GM12872 (cell line): ENCODE results near the gene SMIM24.
A peak's percentile ranks its signal among the peaks of the same experiment; 100 is the strongest.

Source experiments
- TF ChIP-seq, protein P1 (sequence below): IDR thresholded peaks from 3 replicates; pipeline ENCODE4 v1.5.1; 2011; ENCODE audit warnings: low read depth, mild to moderate bottlenecking, low read length, moderate library complexity; ENCODE audit not compliant: insufficient read depth

The SMIM24 gene

DNA sequence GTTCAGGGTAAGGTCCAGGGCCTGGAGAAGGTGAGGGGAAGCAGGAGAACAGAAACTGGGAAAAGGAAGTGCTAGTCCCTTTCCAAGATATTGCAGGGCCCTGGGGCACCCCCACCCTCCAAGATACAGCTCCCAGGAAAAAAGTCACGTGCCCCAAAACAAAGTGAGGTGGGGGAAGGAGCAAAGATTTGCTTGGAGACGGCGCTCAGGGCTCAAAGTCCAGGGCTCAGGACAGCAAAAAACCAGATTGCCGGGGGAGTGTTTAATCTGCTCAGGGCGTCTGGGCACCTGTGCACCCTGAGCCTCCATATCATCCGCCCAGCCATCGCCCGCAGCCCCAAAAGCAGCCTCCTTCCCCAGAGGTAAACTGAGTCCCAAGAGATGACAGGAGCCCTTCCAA lies 6.3 kb downstream of the SMIM24 start:
- TF ChIP-seq, protein P1, sequence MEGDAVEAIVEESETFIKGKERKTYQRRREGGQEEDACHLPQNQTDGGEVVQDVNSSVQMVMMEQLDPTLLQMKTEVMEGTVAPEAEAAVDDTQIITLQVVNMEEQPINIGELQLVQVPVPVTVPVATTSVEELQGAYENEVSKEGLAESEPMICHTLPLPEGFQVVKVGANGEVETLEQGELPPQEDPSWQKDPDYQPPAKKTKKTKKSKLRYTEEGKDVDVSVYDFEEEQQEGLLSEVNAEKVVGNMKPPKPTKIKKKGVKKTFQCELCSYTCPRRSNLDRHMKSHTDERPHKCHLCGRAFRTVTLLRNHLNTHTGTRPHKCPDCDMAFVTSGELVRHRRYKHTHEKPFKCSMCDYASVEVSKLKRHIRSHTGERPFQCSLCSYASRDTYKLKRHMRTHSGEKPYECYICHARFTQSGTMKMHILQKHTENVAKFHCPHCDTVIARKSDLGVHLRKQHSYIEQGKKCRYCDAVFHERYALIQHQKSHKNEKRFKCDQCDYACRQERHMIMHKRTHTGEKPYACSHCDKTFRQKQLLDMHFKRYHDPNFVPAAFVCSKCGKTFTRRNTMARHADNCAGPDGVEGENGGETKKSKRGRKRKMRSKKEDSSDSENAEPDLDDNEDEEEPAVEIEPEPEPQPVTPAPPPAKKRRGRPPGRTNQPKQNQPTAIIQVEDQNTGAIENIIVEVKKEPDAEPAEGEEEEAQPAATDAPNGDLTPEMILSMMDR, result no peak

DNA sequence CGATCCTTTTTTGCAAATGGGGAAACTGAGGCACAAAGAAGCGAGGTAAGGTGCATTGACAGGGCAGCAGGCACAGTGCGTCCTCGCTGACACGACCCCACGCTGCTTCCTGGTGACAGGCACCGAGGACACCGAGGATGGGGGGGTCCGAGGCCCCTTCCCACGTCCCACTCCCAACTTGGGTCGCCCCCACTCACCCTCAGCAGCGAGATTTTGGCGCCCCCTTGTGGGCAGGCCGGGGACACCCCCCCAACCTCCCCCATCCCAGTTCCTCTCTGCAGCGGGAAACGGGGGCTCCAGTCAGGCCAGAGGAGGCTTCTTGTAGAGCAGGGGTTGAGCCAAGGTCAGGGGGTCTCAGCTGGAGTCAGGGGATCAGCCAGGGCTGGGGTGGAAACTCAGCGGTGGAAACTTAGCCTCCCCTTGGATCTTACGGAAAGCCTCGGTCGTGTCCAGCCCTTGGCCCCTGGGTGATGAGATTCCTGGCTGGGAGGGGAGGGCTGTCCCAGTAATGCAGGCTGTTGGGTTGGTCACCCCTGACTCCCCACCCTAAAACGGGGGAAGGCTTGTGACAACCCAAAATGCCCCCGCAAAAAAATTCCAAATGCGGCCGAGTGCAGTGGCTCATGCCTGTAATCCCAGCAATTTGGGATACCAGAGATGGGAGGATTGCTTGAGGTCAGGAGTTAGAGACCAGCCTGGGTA lies 8.2 kb downstream of the SMIM24 start:
- TF ChIP-seq, protein P1, result peak; percentile 83

DNA sequence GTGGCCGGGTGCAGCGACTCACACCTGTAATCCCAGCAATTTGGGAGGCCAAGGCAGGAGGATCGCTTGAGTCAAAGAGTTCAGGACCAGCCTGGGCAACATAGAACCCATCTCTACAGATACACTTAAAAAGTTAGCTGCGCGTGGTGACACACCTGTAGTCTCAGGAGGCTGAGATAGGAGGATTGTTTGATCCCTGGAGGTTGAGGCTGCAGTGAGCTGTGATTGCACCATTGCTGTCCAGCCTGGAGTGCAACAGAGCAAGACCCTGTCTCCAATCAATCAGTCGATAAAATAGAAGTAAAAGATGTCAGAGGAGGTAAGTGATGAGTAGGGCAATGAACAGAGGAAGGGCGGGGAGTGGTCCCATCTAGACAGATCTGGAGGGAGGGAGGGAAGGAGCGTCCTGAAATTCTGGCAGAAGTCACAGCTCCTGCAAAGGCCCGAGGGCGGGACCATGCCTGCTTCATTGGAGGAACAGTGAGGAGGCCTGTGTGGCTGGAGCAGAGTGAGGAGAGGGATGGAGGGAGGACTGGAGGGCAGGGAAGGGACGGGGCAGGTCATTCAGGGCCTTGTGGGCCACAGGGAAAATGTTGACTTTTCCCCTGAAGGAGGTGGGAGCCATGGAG lies 9.7 kb downstream of the SMIM24 start:
- TF ChIP-seq, protein P1, result no peak

- TF ChIP-seq, protein P1, result no peak
Observed at GRCh38 chr19:3469638-3470499, 10.5 kb downstream of the SMIM24 start.

DNA sequence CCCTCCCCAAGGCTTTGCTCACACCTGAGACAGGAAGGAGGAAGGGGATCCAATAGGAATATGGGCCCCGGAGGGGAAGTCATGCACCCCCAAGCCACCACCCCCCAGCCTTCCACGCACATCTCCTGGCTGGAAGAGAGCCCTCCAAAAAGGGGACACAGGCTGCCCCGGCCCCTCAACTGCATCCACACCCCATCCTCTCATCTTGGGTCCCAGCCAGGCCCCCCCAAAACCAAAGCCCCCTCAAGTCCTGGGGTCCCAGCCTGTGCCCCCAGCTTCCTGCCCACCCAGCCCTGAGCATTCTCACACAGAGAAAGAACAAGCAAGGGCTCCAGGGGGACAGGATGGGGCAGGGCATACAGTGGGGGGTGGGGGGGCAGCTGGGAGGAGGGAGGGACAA lies 12.1 kb downstream of the SMIM24 start:
- TF ChIP-seq, protein P1, result no peak

DNA sequence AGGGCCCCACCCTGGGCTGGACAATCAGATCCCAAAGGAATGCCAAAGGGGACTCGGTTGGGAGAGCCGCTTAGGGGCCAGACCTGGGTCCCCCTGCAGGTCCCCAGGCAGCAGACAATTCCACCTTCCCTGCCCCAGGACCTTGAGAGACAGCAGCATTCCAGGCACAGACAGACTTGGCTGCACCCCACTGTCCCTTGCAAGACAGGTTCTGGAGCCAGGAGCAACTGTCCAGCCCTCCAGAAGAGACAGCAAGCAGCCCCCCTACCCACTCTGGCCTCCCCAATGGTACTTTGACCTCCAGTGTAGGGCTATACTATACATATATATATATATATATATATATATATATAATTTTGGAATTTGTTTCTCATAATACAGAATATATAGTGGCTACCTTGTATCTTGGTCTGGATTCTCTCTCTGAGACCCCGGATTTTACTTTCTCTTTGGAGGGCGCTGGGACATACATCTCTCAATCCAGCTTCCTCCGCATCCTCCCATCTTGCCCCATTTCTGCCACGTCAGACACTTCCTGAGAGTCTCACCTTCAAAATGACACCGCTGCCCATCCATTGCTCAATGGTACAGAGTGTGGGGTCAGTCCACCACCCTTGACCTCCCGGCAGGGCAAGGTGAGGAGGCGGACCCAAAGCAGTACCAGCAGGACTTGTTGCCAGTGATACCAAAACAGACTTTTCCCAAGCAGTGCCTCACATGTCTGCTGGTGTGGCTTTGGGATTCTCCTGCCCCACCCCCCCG lies 12.7 kb downstream of the SMIM24 start:
- TF ChIP-seq, protein P1, result no peak
